NT2/D1 (cell line): ENCODE measurements around the gene RPUSD1.

ENCODE experiments used
- YY1 ChIP-seq: IDR thresholded peaks from 2 replicates; pipeline ENCODE4 v1.6.1; 2011; ENCODE audit not compliant: insufficient read length, insufficient read depth
- ZNF274 ChIP-seq: IDR thresholded peaks from 2 replicates; pipeline ENCODE4 v1.6.1; 2011; ENCODE audit warnings: mild to moderate bottlenecking, low read depth, low read length

DNA sequence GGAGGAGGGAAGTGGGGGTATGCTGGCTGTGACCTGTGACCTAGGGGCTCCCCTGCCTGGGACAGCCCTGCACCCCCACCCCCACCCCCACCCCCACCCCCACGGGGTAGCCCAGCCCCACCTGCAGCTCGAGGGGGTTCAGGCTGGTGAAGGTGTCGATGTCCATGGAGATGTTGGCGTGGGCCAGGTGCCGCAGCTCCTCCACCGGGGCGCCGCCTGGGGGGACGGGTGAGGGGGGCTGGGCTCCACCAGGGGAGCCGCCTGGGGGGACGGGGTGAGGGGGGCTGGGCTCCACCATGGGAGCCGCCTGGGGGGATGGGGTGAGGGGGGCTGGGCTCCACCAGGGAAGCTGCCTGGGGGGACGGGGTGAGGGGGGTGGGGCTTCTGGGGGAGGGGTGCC lies 17.8 kb downstream of the RPUSD1 start:
- TF ChIP-seq YY1 (no peak), ZNF274 (no peak)
